M059J (cell line): ENCODE measurements around the gene FA2H. TPM values are rescaled to one million over a fixed set of nuclear protein-coding genes. Genes with fewer than 3 reads are reported as not detected.
"Not testable (repeated sequence)": the region's sequence is repeated elsewhere in the genome, so short reads cannot be mapped to it uniquely, and the experiment has no call there.

Experiments
- DNase-seq: peaks from one replicate; pipeline ENCODE4 v3.0.0-alpha.2; 2012; ENCODE audit warnings: low read depth
- total RNA-seq: library from RNA; depleted of rRNA; stranded (reverse); fragments of >200 nt; shearing (Covaris generic); gene quantifications from 2 replicates; pipeline ENCODE4 v1.2.3, GENCODE V29; 2014; rRNA removed

FA2H gene, protein sequence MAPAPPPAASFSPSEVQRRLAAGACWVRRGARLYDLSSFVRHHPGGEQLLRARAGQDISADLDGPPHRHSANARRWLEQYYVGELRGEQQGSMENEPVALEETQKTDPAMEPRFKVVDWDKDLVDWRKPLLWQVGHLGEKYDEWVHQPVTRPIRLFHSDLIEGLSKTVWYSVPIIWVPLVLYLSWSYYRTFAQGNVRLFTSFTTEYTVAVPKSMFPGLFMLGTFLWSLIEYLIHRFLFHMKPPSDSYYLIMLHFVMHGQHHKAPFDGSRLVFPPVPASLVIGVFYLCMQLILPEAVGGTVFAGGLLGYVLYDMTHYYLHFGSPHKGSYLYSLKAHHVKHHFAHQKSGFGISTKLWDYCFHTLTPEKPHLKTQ
- total RNA-seq, result not detected in 2 replicates

DNA sequence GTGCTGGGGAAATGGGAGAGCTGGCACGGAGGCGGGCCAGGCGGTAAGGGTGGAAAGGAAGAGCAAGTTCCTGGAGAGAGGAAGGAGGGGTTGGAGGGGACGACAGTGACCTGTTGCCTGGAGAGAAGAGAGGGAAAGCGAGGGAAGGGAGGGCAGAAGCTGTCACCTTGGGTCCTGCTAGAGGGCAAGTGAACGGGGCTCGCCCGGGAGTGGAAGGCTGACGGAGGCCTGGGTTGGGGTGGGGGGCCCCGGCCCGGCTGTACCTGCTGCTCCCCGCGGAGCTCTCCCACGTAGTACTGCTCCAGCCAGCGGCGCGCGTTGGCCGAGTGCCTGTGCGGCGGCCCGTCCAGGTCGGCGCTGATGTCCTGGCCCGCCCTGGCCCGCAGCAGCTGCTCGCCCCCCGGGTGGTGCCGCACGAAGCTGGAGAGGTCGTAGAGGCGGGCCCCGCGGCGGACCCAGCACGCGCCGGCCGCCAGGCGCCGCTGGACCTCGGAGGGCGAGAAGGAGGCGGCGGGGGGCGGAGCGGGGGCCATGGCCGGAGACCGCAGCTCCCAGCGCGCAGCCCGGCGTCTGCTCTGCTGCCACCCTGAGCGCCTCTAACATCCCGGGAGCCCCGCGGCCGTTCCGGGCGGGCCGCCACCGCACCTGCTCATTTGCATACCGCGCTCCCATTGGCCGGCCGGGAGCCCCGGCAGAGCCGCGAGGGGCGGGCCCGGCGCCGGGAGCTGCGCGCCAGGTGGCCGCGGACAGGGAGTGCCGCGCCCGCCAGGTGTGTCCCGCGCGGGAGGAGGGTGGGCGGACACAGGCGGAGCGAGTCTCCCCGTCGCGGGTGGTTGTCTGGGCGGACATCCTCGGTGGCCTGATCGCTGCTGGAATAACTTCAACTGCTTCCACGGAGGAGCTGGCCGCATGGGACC, at the start of gene FA2H:
FA2H (minus strand) TSS at position 598 of the 917 bp plus-strand sequence; CDS start at position 533, 65 bp downstream.
- DNase-seq, result peak; percentile 62

DNA sequence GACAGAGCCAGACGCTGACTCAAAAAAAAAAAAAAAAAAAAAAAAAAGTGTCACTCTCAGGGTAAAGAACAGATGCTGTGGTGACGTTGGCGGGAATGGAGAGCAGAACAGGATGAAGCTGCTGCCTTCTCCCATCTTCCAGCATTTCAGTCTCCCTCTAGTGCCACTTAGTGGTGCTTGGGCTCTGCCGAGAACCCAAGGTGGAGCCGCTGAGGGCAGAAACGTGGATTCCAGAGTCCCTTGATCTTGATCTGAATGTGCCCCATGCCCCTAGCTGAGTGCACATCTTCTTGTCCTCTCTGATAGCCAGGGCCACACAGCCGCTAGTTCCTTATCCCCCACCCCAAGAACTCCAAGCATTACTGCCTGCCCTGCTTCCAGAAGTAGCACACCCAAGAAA, 43.2 kb upstream of the FA2H start:
- DNase-seq, result no peak

DNA sequence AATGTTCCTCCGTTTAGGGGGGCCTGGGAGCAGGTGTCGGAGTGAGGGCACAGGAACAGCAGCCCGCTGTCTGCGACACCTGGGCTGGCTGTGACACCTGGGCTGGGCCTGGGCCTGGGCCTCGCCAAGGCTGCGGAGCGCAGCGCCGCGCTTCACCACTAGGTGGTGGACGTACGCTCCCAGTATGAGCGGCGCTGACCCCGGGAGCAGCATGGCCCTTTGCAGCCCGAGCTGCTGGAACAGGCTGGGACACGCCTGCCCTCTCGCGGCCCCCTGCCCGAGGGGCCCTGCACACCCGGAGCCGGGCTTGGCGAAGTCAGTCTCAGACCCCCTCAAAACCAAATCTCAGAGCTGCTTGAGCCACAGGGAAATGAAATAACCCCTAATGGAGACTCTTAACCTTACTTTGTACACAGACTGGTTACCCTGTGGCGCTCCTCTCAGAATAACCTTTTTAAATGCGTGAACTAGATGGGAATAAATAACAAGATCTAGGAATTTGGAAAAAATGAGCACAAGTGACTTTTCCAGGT, 38.6 kb upstream of the FA2H start:
- peak; percentile 67 for DNase-seq

DNA sequence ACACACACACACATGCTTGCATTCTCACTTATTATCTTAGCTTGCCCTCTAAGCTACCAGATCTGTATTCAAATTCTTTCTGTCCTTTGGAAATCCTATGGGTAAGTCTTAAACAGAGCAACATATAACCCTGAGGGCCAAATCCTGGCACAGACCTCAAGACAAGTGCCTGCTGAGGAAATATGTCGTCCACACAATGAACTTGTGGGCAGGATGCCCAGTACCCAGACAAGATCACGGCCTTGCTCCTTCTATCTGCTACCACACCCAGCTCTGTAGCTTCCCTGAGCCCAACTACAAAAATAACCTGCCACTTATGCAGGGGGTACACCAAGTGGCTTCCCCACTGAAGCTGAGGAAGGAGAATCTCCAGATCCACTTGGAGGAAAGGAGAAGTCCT, 37.3 kb upstream of the FA2H start:
- no peak for DNase-seq

DNA sequence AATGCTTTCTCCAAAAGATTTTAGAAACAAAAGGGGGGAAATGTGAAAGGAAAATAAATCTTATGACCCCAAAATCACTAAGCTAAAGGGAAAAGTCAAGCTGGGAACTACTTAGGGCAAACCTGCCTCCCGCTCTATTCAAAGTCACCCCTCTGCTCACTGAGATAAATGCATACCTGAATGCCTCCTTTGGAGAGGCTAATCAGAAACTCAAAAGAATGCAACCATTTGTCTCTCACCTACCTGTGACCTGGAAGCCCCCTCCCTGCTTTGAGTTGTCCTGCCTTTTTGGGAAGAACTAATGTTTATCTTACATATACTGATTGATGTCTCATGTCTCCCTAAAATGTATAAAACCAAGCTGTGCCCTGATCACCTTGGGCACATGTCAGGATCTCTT, 36.6 kb upstream of the FA2H start:
- not testable (repeated sequence) for DNase-seq

DNA sequence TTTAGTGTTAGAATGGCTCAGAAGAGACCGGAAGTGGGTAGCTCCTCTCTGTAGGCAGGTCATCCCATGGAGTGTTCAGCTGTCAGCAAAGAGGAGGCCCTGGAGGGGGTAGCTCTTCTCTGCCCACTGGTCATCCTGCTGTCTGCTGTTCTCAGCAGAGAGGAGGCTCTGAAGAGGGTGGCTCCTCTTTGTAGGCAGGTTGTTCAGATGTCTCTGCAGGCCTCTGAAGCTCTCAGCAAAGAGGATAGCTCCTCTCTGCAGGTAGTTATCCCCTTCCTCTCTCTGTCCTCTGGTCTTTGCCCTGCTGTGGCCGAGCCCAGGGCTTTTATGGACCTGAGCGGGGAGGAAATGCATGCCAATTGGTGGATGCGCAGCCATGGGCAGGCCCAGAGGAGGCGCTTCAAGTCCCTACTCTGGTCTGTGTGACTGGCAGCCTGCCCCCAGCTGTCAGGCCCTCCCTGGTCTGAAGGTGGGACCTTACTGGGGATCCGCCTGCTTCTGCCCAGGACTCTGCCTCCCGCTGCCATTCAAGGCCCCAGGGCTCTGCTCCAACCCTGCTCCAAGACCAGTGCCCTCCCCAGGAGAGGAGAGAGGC, 32.5 kb upstream of the FA2H start:
- no peak for DNase-seq

DNA sequence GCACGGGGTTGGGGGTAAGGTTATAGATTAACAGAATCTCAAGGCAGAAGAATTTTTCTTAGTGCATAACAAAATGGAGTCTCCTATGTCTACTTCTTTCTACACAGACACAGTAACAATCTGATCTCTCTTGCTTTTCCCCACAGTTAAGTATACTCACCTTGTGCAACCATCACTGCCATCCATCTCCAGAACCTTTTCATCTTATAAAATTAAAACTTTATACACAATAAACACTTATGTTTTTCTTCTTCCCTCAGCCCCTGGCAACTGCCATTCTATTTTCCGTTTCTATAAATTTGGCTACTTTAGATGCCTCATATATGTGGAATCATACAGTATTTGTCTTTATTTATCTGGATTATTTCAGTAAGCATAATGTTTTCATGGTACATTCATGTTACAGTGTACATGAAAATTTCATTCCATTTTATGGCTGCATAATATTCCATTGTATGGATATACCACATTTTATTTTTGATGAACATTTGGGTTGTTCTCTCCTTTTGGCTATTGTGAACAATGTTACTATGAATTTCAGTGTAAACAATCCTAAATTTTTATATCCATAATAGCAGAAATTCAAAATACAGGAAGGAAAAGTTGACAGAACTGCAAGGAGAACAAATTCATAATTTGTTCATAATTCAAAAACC, 25.7 kb upstream of the FA2H start:
- no peak for DNase-seq

DNA sequence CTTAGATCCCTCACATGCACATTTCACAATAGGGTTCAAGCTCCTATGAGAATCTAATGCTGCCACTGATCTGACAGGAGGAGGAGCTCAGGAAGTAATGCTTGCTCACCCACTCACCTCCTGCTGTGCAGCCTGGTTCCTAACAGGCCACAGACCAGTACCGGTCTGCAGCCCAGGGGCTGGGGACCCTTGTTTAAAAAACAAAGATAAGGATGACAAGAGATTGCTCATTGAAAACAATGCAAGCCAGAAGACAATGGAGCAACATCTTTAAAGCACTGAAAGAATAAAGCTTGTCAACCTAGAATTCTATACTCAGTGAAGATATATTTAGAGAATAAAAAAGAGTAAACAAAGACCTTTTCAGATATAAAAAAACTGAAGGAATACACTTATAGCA, 22.8 kb upstream of the FA2H start:
- no peak for DNase-seq

DNA sequence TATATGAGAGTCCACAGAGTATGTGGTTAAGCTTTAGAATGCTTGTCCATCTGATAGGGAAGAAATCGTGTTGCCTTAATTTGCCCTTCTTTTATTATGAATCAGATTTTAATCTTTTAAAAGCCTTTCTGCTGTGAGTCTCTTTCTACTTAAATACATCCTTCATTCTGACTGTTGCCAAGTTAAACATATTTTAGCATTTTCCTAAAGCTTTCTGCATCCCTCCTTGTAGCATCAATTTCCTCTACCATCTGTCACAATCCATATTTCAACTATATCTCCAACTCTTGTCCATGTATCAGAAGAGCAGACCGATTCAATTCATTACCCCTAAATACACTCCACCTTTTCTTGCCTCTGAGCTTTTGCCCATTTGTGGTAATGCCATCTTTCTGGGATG, 20.5 kb upstream of the FA2H start:
- no peak for DNase-seq

DNA sequence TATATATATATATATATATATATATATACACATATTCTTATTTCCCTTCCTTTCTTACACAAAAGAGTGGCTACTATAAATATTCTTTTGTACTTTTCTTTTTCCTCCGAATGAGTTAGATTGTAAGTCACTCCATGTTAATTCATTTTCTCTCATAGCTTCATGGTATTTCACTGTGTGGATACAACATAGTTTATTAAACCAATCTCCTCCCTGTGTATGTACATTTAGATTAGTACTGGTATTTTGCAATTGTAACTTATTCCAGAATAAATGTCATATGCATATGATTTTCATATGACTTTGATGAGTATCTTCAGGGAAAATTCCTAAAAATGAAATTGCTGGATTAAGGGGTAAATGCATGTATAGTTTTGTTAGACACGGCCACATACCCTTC, 20.0 kb upstream of the FA2H start:
- DNase-seq, result no peak

DNA sequence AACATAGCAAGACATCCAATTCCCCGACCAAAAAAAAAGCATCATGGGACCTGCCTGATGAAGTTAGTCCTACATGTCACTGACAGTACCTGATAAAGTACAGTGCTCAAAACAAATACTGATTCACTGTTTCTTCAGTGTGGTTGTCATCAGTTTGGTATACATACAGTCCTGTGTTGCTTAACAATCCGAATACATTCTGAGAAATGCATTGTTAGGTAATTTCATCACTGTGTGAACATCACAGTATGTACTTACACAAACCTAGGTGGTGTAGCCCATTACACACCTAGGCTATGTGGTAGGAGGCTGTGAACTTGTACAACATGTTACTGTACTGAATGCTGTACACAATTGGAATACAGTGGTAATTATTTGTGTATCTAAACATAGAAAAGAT, 19.0 kb upstream of the FA2H start:
- DNase-seq, result no peak

DNA sequence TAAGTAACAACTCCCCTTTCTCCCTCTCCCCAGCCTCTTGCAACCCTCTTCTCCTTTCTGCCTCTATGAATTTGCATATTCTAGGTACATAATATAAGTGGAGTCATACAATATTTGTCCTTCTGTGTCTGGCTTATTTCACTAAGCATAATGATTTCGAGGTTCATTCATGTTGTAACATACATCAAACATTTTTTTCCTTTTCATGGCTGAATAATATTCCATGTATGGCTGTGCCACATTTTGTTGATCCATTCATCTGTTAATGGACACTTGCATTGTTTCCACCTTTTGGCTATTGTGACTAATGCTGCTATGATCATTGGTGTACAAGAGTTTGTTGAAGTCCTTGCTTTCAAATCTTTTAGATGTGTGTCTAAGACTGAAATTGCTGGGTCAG, 17.6 kb upstream of the FA2H start:
- DNase-seq, result no peak

DNA sequence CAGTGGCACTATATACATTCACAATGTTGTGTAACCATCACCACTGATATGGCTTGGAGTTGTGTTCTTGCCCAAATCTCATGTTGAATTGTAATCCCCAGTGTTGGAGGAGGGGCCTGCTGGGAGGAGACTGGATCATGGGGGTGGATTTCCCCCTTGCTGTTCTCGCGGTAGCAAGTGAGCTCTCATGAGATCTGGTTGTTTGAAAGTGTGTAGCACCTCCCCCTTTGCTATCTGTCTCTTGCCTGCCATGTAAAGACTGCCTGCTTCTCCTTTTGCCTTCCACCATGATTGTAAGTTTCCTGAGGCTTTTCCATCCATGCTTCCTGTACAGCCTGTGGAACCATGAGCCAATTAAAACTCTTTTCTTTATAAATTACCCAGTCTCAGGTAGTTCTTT, 17.1 kb upstream of the FA2H start:
- DNase-seq, result not testable (repeated sequence)

DNA sequence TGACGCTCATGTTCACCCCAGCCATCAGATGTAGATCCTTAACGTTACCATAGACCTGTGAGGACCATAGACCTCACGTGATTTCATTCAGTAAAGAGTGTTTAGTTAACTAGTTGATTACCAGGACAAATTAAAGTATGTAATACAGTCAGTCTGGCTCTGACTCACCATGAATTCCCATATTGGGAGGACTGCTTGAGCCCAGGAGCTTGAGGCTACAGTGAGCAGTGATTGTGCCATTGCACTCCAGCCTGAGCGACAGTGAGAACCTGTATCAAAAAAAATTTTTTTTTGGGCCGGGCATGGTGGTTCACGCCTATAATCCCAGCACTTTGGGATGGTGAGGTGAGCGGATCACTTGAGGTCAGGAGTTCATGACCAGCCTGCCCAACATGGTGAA, 13.5 kb upstream of the FA2H start:
- DNase-seq, result no peak

DNA sequence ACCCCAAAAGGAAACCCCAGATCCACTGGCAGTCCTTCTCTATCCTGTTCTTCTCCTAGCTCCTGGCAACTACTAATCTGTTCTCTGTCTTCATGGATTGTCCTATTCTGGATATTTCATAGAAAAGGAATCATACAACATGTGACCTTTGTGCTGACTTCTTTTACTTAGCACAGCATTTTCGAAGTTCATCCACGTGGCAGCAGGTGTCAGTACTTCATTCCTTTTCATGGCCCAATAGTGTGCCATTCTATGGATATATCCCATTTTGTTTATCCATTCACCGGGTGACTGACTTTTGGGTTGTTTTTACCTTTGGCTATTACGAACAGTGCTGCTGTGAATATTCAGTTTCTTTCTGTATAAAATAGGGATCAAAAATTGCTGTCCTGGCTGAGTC, 10.4 kb upstream of the FA2H start:
- no peak for DNase-seq

DNA sequence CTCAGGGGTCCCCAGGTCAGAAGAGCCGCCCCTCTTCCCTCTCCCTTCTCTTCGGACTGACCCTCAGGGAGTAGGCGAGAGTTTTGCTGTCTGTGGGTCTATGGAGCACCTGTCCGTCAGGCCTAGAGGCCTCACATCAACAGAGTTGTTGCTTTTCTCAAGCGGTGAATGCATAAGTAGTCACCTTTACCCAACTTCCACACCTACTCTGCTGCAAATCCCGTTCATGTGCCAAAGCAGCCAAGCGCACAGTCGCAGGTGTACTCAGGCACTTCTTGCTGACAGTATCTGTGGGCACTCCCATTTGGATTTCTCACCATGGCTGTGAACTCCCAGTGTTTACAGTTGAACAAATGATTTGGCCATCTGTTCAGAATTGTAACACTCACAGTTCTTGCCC, 4.0 kb upstream of the FA2H start:
- DNase-seq, result no peak

DNA sequence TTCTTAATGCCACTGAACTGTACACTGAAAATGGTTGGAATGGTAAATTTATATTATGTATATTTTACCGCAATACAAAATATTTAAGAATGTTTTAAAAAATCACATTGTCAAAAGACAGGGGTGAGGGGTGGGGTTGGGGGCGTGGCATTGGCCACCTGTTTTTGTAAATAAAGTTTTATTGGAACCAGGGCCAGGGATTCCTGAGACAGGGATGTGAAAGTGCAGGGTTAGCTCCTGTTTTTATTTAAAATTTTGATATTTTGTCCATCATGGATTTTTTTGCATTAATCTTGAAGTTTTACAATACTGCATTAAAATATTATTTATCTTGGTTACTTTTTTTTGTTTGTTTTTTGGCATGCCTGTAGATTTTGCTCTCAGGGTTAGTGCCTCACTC, 2.3 kb upstream of the FA2H start:
- DNase-seq, result no peak

DNA sequence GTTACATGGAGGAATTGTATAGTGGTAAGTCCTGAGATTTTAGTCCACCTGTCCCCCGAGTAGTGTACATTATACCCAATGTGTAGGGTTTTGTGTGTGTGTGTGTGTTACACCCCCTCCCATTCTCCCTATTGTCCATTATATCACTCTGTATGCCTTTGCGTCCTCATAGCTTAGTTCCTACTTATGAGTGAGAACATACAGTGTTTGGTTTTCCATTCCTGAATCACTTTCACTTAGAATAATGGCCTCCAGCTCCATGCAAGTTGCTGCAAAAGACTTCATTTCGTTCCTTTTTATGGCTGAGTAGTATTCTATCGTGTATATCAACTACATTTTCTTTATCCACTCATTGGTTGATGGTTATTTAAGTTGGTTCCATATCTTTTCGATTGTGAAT, 635 bp upstream of the FA2H start:
- DNase-seq, result no peak

DNA sequence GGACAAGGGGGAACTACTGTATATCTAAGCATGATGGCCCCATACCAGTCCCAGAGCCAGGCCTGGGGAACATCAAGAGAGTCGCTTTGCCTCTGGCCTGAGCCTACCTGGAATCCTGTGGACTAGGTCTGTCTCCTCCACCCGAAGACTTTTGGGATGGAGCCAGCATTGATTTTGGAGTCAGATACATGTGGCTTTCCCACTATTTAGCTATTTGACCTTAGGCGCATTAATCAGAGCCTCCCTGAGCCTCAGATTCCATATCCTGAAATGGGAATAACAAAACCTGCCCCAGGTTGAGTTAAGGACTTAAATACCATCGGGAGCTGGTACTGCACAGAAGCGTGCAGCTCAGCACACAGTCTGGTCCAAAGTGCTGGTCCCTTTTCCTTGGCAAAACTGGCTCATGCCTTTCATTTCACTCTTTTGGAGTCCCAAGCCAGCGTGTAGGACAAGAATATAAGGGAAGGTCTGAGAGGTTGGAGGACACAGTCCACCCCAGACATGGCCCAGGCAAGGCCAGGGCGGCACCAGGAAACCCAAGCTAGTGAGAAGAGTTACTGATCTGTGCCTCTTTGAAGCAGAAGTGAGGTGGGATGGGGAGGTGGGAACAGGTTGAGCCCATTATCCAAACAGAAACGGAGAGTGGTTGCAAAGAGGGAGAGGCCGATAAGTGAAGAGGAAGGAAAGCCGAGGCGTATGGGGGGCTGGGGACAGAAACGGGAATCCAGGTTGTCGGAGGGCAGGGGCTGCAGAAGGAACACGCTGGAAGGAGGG, 986 bp downstream of the FA2H start:
- DNase-seq, result no peak

DNA sequence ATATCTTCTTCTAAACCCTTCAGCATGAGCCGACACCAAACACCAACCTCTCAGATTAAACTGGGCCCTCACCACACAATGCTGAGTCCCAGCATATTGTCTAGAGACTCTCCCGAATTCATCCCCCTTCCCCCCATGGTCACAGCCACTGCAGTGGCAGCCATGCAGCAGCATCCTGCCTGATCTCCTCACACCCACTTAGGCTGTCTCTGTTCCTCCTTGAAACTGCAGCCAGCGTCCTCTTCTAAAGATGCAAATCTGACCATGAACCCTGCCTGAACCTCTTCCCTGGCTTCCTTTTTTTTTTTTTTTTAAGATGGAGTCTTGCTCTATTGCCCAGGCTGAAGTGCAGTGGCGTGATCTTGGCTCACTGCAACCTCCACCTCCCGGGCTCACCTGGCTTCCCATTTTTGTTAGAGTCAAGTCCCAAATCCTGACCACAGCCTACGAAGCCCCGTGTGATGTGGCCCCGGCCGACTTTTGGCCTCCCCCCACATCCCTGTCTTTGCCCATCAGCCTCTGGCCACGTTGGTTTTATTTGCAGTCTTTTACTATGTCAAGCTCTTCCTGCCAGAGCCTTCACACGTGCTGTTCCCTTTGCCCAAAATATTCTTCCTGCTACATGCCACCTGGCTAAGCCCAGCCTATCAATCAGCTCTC, 2.8 kb downstream of the FA2H start:
- DNase-seq, result no peak
